Peyer's patch (tissue), 4 donors: ENCODE measurements around the gene CES5A. TPM values are rescaled to one million over a fixed set of nuclear protein-coding genes. Genes with fewer than 3 reads are reported as not detected.
"Not testable (repeated sequence)": the region's sequence is repeated elsewhere in the genome, so short reads cannot be mapped to it uniquely, and the experiment has no call there.

ENCODE experiments used
- DNase-seq, 3 donors: peaks; one replicate each; pipeline ENCODE4 v3.0.0-alpha.2; 2017 to 2019
- H3K27ac ChIP-seq, 4 donors: fragments of 200-600 bp; sonication (generic); one replicate each; pipeline ENCODE4 v1.5.1; 2016 to 2019
- H3K27me3 ChIP-seq, 2 donors: fragments of 200-600 bp; sonication (generic); one replicate each; pipeline ENCODE4 v1.5.1; 2019
- H3K36me3 ChIP-seq, 3 donors: fragments of 200-600 bp; sonication (generic); one replicate each; pipeline ENCODE4 v1.5.1; 2016 to 2019
- H3K4me1 ChIP-seq, 4 donors: fragments of 200-600 bp; sonication (generic); one replicate each; pipeline ENCODE4 v1.5.1; 2016 to 2019
- H3K4me3 ChIP-seq, 4 donors: fragments of 200-600 bp; sonication (generic); 1 replicate in 3 of 4; 2 replicates in 1 of 4; pipeline ENCODE4 v1.5.1; 2016 to 2019; ENCODE audit warnings: mild to moderate bottlenecking in 1 of 4
- H3K9me3 ChIP-seq, 4 donors: fragments of 200-600 bp; sonication (generic); one replicate each; pipeline ENCODE4 v1.5.1; 2016 to 2019; ENCODE audit warnings: mild to moderate bottlenecking in 1 of 4
- CTCF ChIP-seq, 6 experiments: fragments of 450-650 bp in 4 of 6; fragments of 200-600 bp in 2 of 6; sonication (generic) in 1 of 6; IDR thresholded peaks; one replicate each; pipeline ENCODE4 v1.5.1; 2017 to 2019; ENCODE audit warnings: antibody characterized with exemption in 6 of 6, mild to moderate bottlenecking in 3 of 6, moderate library complexity in 1 of 6
- POLR2A ChIP-seq, 2 donors: fragments of 450-650 bp; IDR thresholded peaks; one replicate each; pipeline ENCODE4 v1.5.1; 2017; ENCODE audit warnings: antibody characterized with exemption in 2 of 2, mild to moderate bottlenecking in 2 of 2, moderate library complexity in 2 of 2
- total RNA-seq, 4 donors: library from RNA; depleted of rRNA; stranded (reverse); fragments of >200 nt; gene quantifications; one replicate each; pipeline ENCODE4 v1.1.0, GENCODE V29; 2016

CES5A gene
- total RNA-seq, 4 donors from 2014 or later = not detected

DNA sequence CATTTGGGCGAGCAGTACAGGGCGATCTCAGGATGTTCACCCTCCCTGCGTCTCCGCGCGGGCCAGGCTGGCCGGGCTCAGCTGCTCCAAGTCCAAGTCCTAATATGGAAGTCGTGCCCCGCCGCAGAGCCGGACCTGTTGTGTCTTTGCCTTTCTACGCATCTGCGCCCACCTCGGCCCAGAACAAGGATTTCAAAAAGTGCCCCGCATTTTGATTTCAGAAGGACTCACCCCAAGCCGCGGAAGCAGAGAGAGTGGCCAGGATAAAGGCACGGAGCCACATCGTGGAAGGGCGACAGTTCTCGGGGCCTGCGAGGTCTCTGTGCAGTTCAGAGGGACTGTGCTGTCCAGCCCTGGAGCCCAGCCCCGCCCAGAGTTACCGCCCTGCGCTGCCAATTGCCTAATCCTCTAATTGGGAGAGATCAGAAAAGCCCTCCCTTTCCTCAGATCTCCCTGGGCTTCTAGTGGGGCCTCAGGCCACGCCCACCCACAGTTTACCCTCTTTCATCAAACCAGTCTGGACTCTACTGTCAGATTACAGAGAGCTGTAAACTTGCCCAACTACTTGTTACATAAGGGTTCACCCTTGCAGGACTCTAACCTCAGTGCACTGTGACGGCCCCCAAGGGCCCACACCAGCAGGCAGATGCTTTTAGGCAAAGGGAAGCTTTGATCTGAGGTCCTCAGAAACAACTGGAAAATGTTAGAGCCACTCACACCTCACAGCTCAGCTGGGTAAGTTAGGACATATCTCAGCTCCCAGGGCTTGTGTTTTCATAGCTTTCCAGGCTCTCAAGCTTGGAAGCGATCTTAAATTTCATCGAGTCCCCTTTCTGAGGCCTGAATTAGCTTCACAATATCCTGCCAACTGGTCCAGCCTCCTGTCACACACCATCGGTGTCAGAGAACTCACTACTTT, 42.1 kb downstream of the CES5A start, which contains the start of gene CES1:
CES1 (minus strand) TSS at position 324 of the 919 bp plus-strand sequence; CDS start at position 283, 41 bp downstream.
- Histone ChIP-seq H3K4me3 (peak within 1 kb of the TSS in 1 of 4 donors; percentile 3), H3K27ac (peak within 1 kb of the TSS in 1 of 4 donors; percentile 17), H3K27me3 (no peaks in the 10 kb centered on the region), H3K9me3 (no peaks in the 10 kb centered on the region), H3K36me3 (no peaks in the 10 kb centered on the region), H3K4me1 (no peaks in the 10 kb centered on the region)
- TF ChIP-seq POLR2A (IDR thresholded peaks at IDR 0.05) = no peak
- no peak for TF ChIP-seq CTCF (IDR thresholded peaks at IDR 0.05)
- no peak for DNase-seq

- no peaks in the 10 kb centered on the region for H3K4me1 ChIP-seq
- peak overlapping the region in 1 of 4 donors; percentile 3 for H3K4me3 ChIP-seq
- no peaks in the 10 kb centered on the region for H3K27me3 ChIP-seq
- H3K27ac ChIP-seq = peak overlapping the region in 1 of 4 donors; percentile 17
- no peak for TF ChIP-seq CTCF (IDR thresholded peaks at IDR 0.05)
- TF ChIP-seq POLR2A (IDR thresholded peaks at IDR 0.05) = no peak
- no peaks in the 10 kb centered on the region for H3K9me3 ChIP-seq
- no peak for DNase-seq
- no peaks in the 10 kb centered on the region for H3K36me3 ChIP-seq
These were observed 42.8 kb downstream of the CES5A start for GRCh38 chr16:55832425-55832772.

DNA sequence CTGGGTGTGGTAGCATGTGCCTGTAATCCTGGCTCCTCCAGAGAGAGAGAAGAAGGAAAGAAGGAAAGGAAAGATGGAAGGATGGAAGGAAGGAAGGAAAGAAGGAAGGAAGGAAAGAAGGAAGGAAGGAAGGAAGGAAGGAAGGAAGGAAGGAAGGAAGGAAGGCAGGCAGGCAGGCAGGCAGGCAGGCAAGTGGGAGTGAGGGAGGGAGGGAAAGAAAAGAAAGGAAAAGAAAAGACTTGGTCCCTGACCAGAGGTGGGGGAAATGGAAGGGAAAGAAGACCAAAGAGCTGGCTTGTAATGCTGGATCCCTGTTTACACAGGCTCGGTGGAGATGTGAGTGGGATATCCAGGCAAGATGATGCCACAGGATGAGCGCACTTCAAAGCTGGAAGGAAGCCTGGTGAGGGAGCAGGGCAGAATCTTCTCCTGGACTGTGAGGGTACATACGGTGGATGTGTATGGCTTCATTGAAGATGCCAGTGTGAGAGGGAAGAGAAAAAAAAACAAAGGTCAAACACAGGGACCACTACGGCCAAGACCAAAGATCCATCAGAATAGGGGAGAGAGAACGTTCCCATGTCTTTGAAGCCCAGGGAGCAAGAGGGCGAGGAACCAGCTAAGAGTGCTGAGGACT, 44.4 kb downstream of the CES5A start:
- no peak for TF ChIP-seq POLR2A (IDR thresholded peaks at IDR 0.05)
- no peak for TF ChIP-seq CTCF (IDR thresholded peaks at IDR 0.05)
- no peak overlapping the region for H3K4me3 ChIP-seq
- no peaks in the 10 kb centered on the region for H3K9me3 ChIP-seq
- no peaks in the 10 kb centered on the region for H3K4me1 ChIP-seq
- DNase-seq = no peak
- H3K27me3 ChIP-seq = no peaks in the 10 kb centered on the region
- no peaks in the 10 kb centered on the region for H3K36me3 ChIP-seq
- H3K27ac ChIP-seq = no peak overlapping the region

GRCh38 chr16:55829232-55829631, 45.9 kb downstream of the CES5A start:
- H3K4me3 ChIP-seq, H3K9me3 ChIP-seq, H3K36me3 ChIP-seq, H3K27ac ChIP-seq, H3K27me3 ChIP-seq, H3K4me1 ChIP-seq, DNase-seq: not testable (repeated sequence)

- no peaks in the 10 kb centered on the region for H3K9me3 ChIP-seq
- no peak overlapping the region for H3K27ac ChIP-seq
- no peaks in the 10 kb centered on the region for H3K4me1 ChIP-seq
- H3K36me3 ChIP-seq = no peaks in the 10 kb centered on the region
- TF ChIP-seq CTCF (IDR thresholded peaks at IDR 0.05) = no peak
- no peak overlapping the region for H3K4me3 ChIP-seq
- no peak for DNase-seq
- H3K27me3 ChIP-seq = no peaks in the 10 kb centered on the region
These were observed 46.5 kb downstream of the CES5A start for GRCh38 chr16:55828680-55829079.

- H3K4me1 ChIP-seq = no peaks in the 10 kb centered on the region
- DNase-seq = no peak
- TF ChIP-seq CTCF (IDR thresholded peaks at IDR 0.05) (no peak), POLR2A (IDR thresholded peaks at IDR 0.05) (no peak)
- no peaks in the 10 kb centered on the region for H3K36me3 ChIP-seq
- H3K4me3 ChIP-seq = no peak overlapping the region
- no peaks in the 10 kb centered on the region for H3K27me3 ChIP-seq
- H3K27ac ChIP-seq = no peak overlapping the region
- H3K9me3 ChIP-seq = no peaks in the 10 kb centered on the region
These were observed 50.0 kb downstream of the CES5A start for GRCh38 chr16:55825115-55825728.
